HL-60/S4 treated with retinoic acid at 250 ng/mL for 4 days and 3 days (cell line): ENCODE measurements around the gene PKD1L1.

Source experiments
- in situ Hi-C: fragments of 300-500 bp; cut with MboI; formaldehyde crosslinking; loops from 2 replicates; pipeline ENCODE4 v1.7.0; 2022; ENCODE audit warnings: low sequenced_read_pairs

PKD1L1 gene

DNA sequence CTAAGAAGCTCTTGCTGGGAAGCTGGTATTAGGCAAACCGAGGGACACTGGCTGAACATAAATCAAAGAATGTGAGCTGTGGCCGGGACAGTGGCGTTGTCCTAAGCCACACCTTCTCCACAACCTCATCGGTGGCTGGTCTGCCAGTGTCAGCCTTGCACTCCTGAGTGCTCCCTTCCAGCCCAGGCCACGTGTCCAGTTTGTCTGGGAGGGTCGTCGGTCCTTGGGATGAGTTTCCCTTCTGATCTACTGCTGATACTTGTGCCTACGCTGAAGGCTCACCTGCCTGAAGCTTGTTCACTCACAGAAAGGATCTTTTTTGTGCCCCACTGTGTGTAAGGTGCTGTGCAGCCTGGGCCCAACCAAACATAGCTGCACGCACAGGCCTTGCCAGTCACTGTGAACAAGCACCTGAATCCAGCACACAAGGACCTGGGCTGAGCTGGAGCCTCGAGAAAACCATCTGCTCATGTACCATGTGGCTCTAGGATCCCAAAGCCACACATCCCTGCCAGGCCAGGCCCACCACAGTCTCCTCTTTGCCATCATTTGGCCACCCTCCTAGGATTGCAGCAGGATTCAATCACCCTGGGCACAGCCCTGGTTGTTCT is 116.1 kb downstream of the PKD1L1 start:
- in situ Hi-C loops = no loop called here

DNA sequence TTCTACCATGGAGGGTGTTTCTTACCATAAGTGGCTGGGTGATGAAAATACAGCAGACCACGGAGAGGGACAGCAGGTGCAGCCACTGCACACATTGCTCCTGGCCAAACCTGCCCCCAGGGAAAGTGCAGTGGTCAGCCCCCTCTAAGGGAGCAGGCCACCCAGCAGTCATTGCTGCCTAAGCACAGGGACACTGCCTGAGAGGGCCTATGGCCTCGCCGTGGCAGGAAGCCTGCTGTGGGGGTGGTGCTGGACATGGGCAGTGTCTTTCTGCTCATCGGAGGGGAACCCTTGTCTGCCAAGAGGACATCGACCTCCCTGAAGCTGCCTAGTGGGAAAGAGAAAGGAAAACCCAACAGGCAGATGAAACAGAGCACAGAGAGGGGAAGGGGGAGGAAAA is 118.3 kb downstream of the PKD1L1 start:
- in situ Hi-C loops = no loop called here

DNA sequence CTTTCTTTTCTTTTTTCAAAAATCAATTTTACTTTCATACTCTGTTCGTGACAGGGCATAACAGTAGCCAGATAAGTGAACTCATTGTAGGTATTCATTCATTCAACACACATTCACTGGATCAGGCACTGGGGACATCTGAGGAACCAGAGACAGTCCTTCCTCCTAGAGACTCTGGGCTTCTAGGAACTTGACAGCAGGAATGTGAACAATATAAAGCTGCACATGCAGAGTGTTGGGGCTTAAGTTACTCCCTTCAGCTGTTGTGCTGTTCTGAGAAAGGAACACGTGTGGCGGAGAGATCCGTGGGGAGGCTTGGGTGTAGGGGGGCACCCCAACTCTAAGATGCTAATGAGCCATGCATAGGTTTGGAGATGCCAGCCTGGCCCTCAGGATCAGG is 120.4 kb downstream of the PKD1L1 start:
- in situ Hi-C loops = no loop called here

- in situ Hi-C loops = no loop called here
Observed at GRCh38 chr7:47827351-47827756, 120.9 kb downstream of the PKD1L1 start.

- in situ Hi-C loops = no loop called here
Observed at GRCh38 chr7:47826754-47827153, 121.5 kb downstream of the PKD1L1 start.

DNA sequence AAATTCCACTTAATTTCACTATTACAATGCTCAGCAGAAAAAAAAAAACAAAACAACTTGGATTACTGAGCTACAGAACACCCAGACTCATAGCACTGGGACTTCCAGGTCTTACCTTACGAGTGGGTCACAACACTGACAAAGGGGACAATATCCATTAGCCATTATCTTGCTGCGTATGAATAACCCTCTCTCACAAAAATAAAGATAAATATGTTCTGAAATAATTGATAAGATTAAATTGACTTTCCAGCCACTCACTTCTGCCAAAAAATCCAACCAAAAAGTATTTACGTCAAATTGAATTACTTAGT is 128.7 kb downstream of the PKD1L1 start:
- in situ Hi-C loops = loop anchor here (25.0 kb wide), 1 partner anchor 557 kb away; no protein-coding TSS in a partner anchor

GRCh38 chr7:47818796-47819606 is 129.3 kb downstream of the PKD1L1 start:
- in situ Hi-C loops = loop anchor here (25.0 kb wide), 1 partner anchor 557 kb away; no protein-coding TSS in a partner anchor

DNA sequence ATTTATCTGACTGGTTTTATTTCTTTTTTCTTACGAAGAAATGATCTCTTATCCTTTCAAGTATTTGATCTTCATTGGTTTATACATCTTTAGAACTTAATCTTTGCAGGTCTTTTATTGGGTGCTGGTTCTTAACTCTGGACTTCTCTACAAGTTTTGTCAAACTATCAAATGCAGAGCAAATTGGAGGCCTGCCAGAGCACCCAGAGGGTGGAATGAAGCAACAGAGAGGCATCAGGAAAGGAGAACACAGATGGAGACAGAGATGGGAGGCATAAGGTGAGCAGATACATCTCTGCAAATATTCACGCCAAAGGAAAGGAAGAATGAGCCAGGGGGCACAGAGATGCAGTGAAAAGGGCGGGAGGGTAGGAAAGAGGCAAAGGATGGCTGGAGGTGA is 130.3 kb downstream of the PKD1L1 start:
- in situ Hi-C loops = loop anchor here (25.0 kb wide), 1 partner anchor 556 kb away; no protein-coding TSS in a partner anchor

GRCh38 chr7:47816647-47817046 is 131.6 kb downstream of the PKD1L1 start:
- in situ Hi-C loops = loop anchor here (25.0 kb wide), 1 partner anchor 554 kb away; no protein-coding TSS in a partner anchor

- in situ Hi-C loops = loop anchor here (25.0 kb wide), 1 partner anchor 554 kb away; no protein-coding TSS in a partner anchor
Observed at GRCh38 chr7:47815867-47816266, 132.4 kb downstream of the PKD1L1 start.

DNA sequence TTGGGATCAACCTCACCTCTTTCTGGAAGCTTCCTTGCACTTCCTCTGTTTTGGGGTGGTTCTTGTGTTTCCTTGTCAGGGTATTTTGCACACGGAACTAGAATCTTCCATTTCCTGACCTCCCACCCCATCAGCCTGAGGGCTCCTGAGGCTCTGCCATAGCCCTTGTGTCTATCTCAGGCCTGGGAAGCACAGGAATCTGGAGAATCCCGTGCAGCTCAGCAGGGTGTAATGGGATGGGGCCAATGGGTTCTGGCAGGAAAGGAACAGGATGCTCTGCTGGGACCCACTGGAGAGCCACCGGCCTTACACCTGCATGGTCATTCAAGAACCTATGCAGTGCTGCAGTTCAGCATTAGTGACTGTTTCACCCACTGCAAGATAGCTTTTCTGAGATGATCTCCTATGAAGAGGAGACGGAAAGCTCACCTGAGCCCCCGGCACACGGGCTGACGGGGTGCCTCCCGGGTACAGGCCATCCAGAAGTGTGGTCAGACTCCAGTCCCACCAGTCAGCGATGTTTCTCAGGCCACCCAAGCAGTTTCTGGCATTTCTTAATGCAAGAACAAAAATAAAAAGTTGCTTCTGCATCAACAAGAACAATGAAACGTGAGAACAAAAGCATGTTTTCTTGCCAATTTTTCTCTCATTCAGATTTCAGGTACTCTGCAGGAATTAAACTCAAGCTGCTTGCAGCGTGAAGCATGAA is 133.2 kb downstream of the PKD1L1 start:
- in situ Hi-C loops = loop anchor here (25.0 kb wide), 1 partner anchor 553 kb away; no protein-coding TSS in a partner anchor

- in situ Hi-C loops = loop anchor here (25.0 kb wide), 1 partner anchor 551 kb away; no protein-coding TSS in a partner anchor
Observed at GRCh38 chr7:47813620-47814260, 134.5 kb downstream of the PKD1L1 start.

DNA sequence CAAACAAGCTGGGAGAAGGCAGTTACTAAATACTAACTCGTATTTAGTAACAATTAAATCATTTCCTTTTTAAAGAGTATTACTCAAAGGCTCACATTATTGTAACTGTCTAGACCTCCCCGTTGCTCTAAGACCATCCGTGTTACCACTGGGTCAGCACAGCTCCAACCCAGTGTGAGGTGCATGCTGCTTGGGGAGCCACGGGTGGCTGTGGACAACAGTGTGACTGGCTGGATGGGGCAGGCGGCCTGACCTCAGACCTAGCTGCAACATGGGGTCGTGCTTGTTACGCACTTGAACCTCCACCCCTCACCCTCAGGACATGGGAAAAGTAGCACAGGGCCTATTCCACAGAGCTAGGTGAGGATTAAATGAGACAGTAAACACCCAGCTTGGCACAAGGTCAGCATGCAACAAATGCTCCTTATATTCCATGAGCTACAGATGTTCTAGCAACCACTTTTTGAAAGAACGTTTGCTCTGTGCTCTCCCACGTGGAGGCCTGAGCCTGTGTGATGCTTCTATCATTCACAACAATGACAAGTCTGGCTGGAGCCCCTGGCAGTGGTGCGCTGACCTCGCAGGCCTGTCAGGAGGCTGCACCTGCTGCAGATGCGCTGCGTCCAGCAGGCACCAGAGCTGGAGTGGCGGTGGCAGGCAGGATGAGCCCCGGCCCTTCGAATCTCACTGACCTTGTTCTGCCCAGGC is 135.7 kb downstream of the PKD1L1 start:
- in situ Hi-C loops = loop anchor here (25.0 kb wide), 1 partner anchor 550 kb away; no protein-coding TSS in a partner anchor

- in situ Hi-C loops = loop anchor here (25.0 kb wide), 1 partner anchor 550 kb away; no protein-coding TSS in a partner anchor
Observed at GRCh38 chr7:47811632-47812380, 136.5 kb downstream of the PKD1L1 start.

- in situ Hi-C loops = loop anchor here (25.0 kb wide), 1 partner anchor 547 kb away; no protein-coding TSS in a partner anchor
Observed at GRCh38 chr7:47809387-47809786, 138.9 kb downstream of the PKD1L1 start.

GRCh38 chr7:47808321-47808720 is 139.9 kb downstream of the PKD1L1 start:
- in situ Hi-C loops = loop anchor here (25.0 kb wide), 1 partner anchor 546 kb away; no protein-coding TSS in a partner anchor

- in situ Hi-C loops = loop anchor here (25.0 kb wide), 1 partner anchor 545 kb away; no protein-coding TSS in a partner anchor
Observed at GRCh38 chr7:47807756-47808155, 140.5 kb downstream of the PKD1L1 start.

- in situ Hi-C loops = loop anchor here (25.0 kb wide), 1 partner anchor 545 kb away; no protein-coding TSS in a partner anchor
Observed at GRCh38 chr7:47807126-47807525, 141.1 kb downstream of the PKD1L1 start.

- in situ Hi-C loops = loop anchor here (25.0 kb wide), 1 partner anchor 544 kb away; no protein-coding TSS in a partner anchor
Observed at GRCh38 chr7:47806701-47807103, 141.6 kb downstream of the PKD1L1 start.
